ENCODE measurements around the gene FAM53B.
"Not testable (repeated sequence)": the region's sequence is repeated elsewhere in the genome, so short reads cannot be mapped to it uniquely, and the experiment has no call there.

Gene FAM53B, protein sequence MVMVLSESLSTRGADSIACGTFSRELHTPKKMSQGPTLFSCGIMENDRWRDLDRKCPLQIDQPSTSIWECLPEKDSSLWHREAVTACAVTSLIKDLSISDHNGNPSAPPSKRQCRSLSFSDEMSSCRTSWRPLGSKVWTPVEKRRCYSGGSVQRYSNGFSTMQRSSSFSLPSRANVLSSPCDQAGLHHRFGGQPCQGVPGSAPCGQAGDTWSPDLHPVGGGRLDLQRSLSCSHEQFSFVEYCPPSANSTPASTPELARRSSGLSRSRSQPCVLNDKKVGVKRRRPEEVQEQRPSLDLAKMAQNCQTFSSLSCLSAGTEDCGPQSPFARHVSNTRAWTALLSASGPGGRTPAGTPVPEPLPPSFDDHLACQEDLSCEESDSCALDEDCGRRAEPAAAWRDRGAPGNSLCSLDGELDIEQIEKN

DNA sequence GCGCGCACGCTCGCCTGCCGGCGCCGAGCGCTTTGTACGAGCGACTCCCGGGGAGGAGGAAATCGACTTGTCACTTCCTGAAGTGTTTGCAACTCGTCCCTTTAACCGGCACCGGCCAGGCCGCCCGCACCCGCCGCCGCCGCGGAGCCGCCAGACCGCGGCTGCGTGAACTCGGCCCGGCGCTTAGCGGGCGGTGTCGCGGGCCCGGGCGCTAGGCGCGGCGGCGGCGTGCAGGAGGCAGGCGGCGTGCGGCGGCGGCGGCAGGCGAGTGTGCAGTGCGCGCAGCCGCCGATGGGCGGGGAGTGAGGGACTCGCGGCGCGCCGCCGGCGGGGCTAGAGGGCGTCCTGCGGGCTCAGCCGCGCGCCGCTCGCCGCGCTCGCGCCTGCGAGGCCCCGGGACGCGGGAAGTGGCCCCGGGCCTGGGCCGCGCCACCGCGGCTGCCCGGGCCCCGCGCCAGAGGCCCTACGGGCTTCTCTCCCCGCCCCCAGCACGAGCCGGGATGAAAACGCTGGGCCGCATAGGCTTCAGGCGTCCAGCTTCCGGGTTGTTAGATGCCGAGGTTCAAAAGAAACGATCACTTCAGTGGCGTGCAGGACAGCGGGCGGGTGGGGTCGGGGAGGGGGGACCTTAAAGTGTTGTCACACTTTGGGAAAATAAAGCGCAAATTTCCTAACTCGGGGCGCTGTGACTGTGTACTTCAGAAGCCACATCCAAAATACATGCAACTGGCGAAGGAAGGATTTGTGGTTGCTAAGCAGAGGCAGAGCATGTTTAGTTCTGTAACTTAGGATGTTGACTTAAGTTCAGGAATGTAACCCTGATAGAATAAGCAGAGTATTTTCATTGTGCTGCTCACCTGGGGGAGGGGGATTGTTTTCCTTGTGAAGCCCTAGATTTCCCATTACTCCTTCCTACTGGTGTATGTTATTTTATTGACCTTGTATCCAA lies at the start of gene FAM53B:
TSS of gene FAM53B (minus strand) at position 277 of the 949 bp plus-strand sequence. CDS start 37,665 bp downstream, outside the sequence.
- peak; percentile 69 for DNase-seq (ENCODE audit: low read depth)

DNA sequence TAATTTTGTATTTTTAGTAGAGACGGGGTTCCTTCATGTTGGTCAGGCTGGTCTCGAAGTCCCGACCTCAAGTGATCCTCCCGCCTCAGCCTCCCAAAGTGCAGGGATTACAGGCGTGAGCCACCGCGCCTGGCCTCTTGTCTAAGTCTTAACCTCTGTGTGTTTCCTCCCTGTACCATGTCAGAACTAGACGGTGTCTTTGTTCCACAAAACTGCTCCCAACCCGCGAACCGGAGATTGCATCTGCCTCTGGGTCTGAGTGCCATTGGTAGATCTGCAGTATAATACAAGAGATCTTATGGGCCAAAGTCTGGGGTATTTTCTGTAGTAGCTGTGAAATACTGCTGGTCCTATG lies 48.8 kb upstream of the FAM53B start:
- DNase-seq (ENCODE audit: low read depth), result no peak

DNA sequence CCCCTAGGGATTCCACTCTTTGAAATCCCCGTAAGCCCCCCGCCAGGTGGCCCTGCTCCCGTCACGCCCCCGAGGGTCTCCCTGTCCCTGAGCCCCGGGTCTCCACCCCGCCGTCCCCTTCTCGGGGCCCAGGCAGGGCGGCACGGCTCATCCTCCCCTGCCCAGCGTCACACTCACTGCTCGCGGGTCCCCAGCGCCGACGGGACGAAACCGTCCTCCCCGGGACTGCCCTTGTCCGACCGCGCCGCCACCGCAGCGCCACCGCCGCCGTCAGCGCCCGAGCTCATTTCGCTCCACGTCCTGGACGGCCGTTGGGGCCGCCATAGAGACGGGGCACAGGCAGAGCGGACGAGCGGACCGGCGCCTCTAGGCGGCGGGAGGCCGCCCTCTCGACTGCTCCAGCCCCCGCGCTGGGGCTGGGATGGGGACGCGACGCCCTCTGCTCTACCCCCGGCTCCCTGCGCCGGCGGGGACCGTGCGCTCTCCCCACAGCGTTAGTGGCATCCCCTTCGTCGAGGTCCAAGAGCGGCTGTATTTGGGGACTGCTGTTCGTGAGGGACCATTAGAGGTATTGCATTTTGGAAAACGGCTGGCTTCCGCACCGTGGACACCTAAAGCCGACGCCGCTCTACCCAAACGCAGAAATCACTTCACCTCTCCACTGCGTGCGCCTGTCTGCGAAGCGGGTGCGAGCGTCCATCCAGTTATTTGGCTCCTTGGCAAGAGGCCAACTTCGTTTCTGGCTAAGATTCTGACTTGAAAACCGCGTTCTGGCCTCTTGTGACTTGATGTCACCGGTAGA lies 47.6 kb upstream of the FAM53B start, which contains the start of gene EEF1AKMT2:
TSS of gene EEF1AKMT2 (minus strand) at position 341 of the 802 bp plus-strand sequence. CDS start at position 287, 54 bp downstream.
- DNase-seq (ENCODE audit: low read depth), result peak; percentile 64

DNA sequence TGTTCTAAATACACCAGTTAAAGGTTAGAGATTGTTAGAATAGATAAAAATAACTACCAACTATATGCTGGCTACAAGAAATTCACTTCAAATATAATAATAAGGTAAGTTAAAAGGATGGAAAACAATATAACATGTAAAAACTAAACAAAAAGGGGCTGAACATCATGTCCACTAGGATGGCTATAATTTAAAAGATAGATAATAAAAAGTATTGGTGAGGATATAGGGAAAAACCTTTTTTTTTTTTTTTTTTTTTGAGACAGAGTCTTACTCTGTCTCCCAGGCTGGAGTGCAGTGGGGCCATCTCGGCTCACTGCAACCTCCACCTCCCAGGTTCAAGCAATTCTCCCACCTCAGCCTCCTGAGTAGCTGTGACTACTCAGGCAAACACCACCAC lies 38.7 kb upstream of the FAM53B start:
- not testable (repeated sequence) for DNase-seq (ENCODE audit: low read depth)

DNA sequence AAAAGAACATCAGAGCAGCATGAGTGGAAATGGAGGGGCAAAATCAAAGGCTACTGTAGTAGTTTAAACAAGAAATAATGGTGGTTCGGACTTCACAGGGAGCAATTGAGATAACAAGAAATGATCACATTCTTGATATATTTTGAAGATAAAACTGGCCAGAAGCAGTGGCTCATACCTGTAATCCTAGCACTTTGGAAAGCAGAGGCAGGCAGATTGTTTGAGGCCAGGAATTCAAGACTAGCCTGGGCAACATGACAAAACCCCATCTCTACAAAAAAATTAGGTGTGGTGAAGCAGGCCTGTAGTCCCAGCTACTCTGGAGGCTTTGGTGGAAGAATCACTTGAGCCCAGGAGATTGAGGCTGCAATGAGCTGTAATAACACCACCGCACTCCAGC lies 24.6 kb upstream of the FAM53B start:
- no peak for DNase-seq (ENCODE audit: low read depth)

DNA sequence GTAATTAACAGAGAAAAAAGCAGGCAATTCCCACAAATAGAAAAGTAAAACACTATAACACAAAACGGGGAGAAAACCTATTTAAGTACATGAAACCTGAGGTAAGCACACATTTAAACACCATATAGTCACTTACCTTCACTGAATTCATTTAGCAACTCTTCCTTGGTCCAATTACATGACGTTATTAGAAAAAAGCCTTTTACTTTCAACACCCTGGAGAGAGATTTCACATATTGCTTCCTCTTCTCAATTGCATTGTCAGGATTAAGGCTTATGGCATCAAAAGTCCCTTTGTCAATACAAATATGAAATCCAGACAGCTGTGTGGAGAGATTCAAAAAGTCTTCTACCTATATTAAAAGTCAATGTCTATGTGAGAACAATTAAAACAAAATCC lies 21.1 kb upstream of the FAM53B start:
- no peak for DNase-seq (ENCODE audit: low read depth)

DNA sequence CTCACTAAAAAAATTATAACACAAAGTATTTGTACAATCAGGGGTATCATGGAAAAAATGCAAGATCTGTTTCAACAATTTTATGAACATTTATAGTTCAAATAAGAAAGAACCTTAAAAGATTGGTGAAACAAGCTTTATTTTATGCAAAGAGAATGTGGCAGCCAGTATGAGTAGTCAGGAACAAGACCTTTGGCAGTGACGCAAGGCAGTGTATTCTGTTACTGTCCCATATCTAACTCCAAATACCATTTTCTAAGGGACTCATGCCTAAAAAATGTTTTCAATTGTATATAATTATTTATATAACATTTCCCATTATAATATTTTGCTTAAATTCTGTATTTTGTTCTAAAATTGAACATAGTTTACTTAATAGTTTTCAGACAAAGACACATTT lies 19.1 kb upstream of the FAM53B start:
- no peak for DNase-seq (ENCODE audit: low read depth)

DNA sequence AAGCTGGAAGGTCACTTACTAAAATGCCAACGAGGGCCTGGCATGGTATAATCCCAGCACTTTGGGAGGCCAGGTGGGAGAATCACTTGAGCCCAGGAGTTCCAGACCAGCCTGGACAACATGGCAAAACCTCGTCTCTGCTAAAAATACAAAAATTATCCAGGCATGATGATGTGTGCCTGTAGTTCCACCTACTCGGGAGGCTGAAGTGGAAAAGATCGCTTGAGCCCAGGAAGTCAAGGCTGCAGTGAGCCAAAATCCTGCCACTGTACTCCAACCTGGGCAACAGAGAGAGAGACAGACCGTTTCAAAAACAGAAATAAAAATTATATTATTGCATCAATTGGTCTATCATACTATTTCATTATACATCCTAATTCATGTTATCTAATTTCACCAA lies 18.1 kb upstream of the FAM53B start:
- DNase-seq (ENCODE audit: low read depth), result no peak

DNA sequence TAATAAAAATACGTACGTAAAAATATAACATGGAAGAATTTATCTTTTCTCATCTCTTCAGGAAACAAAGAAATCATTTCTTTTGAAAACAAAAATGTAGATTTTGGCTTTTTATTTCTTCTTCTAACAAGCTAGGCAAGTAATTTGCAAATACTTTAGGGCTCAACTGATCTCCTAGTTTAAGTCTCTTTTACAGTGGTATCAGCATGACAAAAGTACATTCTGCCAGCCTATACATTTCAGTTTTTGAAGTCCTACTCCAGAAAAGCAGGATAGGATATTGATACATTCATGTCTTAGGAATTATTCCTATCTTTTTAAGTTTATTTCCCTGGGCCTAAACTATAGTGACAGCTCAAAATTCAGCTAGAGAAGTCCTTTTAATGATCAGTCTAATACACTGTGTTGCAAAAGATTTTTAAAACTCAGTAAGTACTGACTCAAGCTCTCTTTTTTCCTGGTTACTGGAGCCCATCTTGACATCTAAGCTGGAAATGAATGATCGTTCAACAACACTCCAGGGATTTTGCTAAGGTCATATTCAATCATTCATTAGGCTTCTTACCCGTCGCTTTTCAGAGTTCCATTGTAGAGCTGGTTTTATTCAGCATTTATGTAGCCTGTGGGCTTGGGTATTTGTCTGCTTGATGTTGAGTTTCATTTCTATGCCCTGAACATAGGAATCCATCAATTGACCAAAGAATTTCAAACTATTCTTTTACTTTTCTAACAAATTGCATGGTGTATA lies 12.2 kb upstream of the FAM53B start:
- no peak for DNase-seq (ENCODE audit: low read depth)

DNA sequence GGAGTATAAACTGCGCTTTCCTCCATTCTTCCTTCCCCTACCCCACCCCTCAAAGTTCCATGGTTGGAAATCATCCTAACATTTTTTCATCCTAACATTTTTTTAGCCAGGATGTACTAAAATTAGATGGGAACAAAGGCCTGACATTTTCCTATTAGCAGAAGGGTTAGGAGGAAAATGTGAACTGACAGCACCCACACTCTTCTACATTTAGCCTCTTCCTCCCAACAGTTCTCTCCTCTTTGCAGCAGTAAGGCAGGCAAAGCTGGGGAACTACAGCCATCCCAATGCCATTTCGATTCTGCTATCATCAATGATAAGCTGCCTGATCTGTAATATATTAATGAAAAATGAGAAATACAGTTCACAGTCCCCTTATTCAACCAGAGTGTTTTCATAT lies 11.4 kb upstream of the FAM53B start:
- no peak for DNase-seq (ENCODE audit: low read depth)

DNA sequence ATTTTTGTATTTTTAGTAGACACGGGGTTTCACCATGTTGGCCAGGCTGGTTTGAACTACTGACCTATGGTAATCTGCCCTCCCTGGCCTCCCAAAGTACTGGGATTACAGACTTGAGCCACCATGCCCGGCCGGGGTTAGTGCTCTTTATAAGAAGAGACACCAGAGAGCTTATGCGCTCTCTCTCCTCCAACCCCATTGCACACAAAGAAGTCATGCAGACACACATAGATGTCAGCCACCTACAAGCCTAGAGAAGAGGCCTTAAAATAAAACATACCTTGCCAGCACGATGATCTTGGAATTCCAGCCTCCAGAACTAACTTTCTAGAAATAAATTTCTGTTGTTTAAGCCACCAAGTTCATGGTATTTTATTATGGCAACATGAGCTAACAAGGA lies 10.0 kb upstream of the FAM53B start:
- no peak for DNase-seq (ENCODE audit: low read depth)

DNA sequence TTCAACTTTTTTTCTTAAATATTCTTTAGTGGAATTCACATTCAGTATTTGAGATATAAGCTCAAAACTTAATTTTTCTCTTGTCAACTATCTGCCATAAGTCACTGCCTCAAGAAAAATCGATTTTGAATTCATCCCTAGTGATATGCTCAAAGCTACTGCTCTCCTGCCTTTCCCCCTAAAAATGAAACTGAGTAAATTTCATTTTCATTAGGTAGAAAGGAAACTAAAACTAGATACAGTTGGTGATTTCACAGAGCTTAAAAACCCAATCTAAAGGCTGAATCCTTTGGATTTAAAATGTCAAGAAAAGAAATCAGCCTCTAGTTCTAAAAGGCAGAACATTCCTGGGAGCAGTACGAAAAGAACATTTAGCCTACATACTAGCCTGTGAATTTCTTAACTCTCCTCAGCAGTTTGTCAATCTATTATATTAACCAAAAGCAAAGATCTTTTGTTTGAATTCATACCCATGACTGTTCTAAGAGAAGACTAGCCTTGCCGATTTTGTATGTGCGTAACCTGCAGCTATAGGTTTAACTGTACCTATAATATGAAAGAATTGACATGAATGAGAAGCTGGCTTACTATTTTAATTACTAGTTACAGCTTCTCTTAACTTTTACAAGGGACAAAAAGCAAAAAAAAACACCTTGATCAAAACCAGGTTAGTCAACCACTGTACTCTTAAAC lies 4.9 kb upstream of the FAM53B start:
- no peak for DNase-seq (ENCODE audit: low read depth)

DNA sequence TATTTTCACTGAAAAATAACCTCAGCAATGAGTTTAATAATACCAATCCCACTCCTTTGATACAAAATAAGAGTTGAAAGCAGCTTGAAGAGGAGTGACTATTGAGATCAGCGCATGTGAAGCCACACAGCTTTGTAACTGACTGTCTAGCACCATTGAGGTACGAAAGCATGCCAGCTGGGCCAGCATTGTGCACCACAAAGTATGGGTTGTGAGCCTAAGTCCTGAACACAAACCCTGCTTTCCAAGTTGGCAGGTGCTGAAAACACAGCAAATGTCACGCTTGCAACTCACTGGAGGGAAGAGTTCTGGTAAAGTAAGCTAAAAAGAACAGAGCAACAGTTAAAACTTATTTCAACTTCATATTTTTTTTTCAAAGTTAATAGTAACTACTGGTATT lies 4.0 kb upstream of the FAM53B start:
- DNase-seq (ENCODE audit: low read depth), result no peak

DNA sequence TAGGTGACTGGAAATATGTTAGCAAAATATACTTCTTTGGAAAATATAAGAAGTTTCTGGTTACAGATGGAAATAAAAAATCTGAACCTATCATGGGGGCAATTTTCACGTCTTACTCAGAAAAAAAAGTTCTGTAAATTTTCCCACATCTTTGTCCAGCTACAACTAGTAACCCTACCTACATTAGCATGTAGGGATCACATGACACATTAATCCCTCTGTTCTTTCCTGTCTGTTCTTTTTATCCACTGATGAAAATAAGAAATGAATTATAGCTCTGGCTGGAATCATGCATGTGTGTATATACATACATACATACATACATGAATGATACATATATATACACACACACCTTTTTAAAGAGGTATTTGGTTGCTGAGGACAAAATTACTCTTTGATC lies 3.6 kb upstream of the FAM53B start:
- no peak for DNase-seq (ENCODE audit: low read depth)

DNA sequence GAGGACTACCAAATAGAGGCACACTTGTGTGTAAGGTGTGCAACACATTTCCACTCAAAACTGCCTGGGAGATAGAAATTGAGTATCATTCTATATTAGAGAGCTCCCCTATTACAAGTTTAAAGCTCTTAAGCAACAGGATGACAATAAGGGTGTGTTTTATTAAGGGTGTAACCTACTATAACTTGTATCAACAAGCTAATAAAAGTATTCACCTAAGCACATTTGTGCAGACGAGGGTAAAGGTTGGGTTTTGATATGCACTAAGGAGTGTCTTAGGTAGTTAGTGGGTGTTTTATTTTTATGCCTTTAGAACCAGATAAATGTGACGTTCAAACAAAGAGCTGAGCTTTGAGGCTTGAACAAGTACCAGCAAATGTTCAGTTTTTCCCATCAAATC lies 2.8 kb upstream of the FAM53B start:
- no peak for DNase-seq (ENCODE audit: low read depth)

DNA sequence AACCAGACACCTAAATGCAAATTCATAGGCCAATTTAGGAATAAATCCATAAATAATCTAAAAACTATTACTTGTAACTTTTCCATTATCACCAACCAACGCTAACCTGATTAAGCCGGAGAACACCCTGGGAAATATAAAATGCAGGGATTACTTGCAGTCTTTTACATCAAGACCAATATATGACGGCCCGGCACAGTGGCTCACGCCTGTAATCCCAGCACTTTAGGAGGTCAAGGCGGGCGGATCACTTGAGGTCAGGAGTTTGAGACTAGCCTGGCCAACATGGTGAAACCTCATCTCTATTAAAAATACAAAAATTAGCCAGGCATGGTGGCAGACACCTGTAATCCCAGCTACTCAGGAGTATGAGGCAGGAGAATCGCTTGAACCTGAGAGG lies 2.3 kb upstream of the FAM53B start:
- DNase-seq (ENCODE audit: low read depth), result not testable (repeated sequence)

DNA sequence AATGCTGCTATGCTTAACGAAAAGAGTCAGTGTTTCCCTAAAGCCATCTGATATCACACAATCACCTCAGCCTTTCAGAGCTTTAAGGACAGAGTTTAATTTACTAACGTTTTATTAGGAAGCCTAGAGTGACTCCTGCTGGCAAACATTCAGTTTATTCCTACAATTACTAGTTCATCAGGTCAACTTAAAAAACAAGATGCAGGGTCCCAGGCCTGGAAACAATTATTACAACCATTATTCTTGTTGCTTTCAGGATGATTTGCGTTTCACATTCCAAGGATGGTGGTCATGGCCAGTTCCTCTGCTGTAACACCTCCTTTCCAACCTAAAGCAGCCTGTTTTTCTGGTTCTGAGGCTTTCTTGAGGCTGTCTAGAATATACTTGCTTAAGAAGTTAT lies 1.5 kb upstream of the FAM53B start:
- no peak for DNase-seq (ENCODE audit: low read depth)

DNA sequence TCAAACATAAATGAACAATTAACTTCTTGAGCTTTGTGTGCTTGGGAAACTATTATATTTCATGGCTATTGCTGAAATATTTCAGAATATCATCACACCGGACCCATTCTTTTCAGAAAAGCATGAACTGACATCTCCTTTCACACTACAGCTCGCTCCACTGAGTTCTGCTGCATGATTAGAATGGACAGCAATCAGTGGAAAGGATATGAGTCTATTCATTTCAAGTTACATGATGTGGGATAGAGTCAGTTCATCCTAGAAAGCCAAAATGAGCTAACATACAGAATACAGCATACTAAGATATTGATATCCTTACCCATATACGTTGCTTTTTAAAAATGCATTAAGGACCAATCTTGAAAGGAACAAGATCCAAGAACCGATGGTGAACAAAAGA lies 1.1 kb upstream of the FAM53B start:
- no peak for DNase-seq (ENCODE audit: low read depth)

DNA sequence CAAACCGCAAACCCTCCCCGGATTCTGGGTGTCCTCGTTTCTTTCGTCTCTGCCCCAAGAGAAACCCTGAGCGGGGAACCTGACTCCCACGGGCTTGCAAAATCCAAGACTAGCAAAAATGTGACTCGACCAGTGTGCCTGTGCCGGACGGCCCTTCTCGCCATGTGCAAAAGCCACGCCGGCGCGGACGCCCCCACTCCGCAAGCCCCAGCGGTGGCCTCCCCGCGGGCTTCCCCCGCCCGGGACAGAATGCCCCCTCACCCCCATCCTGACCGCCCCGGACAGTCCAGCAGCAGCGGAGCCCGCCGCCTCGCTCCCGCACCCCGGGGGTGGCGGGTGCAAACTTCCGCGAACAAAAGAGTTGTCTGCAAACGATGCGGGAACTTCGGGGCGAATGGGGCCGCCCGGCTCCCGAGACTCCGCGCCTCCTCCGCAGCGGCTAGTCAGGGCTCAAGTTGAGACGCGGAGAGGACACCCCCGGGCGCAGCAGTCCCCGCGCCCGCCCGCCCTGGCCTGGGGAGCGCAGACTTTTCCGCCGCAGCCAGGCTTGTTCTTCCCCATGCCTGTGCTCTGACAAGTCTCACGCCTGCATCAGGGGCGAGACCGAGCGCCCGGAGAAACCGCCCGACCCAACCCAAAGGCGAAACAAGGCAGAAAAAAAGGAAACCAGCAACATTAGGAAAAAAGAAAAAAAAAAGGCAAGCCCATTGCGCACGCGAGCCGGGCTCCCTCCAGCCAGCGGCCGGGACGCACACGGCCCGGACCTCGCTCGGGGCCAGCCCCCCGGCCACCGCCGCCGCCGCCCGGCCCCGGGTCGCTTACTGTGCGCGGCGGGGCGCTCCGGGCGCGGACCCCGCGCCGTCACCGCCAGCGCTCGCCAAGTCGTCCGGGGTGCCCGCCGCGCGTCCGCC lies 732 bp downstream of the FAM53B start:
- DNase-seq (ENCODE audit: low read depth), result no peak

All from T-helper 22 cell (primary cell).